DOHH2 (cell line): Measurements from ENCODE around the gene CD99.

ENCODE experiments used
- EZH2phosphoT487 ChIP-seq: fragments of 200-600 bp; sonication (generic); IDR thresholded peaks from 2 replicates; pipeline ENCODE4 v1.6.1; 2017; ENCODE audit warnings: borderline replicate concordance, mild to moderate bottlenecking, antibody characterized with exemption, low read length, moderate library complexity, mixed read lengths
- TF ChIP-seq, protein P1 (sequence below): fragments of 200-600 bp; sonication (generic); IDR thresholded peaks from one replicate; pipeline ENCODE4 v1.5.1; 2014; ENCODE audit warnings: antibody characterized with exemption, mild to moderate bottlenecking, low read depth, low read length; ENCODE audit not compliant: poor library complexity, severe bottlenecking

DNA sequence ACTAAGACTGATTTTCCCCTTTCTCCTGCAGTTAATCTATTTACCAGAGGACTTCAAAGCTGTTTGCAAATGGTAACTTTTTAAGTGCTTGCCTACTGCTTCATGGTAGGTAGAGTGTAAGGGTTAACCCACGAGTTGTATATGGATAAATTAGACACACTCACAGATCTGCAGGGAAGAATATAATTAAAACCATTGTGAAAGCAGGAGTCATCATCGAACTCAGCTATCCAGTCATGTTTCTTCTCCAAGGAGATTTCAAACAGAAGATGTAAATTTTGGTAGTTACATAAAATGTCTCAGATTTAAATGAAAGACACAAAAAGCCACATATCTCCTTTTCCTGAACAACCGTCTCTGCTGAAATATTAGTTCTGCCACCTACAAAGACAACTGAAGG is 60.2 kb downstream of the CD99 start:
- TF ChIP-seq, protein P1, sequence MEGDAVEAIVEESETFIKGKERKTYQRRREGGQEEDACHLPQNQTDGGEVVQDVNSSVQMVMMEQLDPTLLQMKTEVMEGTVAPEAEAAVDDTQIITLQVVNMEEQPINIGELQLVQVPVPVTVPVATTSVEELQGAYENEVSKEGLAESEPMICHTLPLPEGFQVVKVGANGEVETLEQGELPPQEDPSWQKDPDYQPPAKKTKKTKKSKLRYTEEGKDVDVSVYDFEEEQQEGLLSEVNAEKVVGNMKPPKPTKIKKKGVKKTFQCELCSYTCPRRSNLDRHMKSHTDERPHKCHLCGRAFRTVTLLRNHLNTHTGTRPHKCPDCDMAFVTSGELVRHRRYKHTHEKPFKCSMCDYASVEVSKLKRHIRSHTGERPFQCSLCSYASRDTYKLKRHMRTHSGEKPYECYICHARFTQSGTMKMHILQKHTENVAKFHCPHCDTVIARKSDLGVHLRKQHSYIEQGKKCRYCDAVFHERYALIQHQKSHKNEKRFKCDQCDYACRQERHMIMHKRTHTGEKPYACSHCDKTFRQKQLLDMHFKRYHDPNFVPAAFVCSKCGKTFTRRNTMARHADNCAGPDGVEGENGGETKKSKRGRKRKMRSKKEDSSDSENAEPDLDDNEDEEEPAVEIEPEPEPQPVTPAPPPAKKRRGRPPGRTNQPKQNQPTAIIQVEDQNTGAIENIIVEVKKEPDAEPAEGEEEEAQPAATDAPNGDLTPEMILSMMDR = no peak
- no peak for TF ChIP-seq EZH2phosphoT487
